ENCODE measurements around the gene SMIM36.
"Not testable (repeated sequence)": the region's sequence is repeated elsewhere in the genome, so short reads cannot be mapped to it uniquely, and the experiment has no call there.

Gene SMIM36

GRCh38 chr17:55501626-55502025 lies 9.6 kb downstream of the SMIM36 start:
- not testable (repeated sequence) for DNase-seq (ENCODE audit: low read depth in 2 of 2)

GRCh38 chr17:55500103-55500502 lies 11.1 kb downstream of the SMIM36 start:
- DNase-seq (ENCODE audit: low read depth in 2 of 2) = no peak

- no peak for DNase-seq (ENCODE audit: low read depth in 2 of 2)
These were observed 15.0 kb downstream of the SMIM36 start for GRCh38 chr17:55496094-55496881.

GRCh38 chr17:55495239-55495638 lies 16.0 kb downstream of the SMIM36 start:
- no peak for DNase-seq (ENCODE audit: low read depth in 2 of 2)

GRCh38 chr17:55492781-55493341 lies 18.4 kb downstream of the SMIM36 start:
- DNase-seq (ENCODE audit: low read depth in 2 of 2) = no peak

DNA sequence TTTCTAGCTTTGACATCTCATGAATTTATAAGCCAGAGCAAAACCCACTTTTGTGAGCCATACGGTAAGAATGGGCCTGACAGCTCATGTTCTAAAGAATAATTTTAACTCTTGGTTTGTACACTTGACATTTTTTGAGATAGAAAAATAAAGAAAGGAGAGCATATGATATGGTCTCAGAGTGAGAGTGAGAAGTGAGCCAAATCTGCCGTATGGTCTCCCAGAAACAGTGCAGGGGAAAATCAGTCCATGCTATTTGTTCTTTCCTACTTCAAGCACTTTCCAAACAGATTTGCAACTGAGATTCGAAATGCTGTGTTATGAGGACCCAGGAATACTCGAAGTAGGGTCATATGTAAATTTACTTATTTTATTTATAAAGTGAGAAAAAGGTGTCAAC lies 20.9 kb downstream of the SMIM36 start:
- DNase-seq (ENCODE audit: low read depth in 2 of 2) = no peak

GRCh38 chr17:55487695-55488432 lies 23.4 kb downstream of the SMIM36 start:
- no peak for DNase-seq (ENCODE audit: low read depth in 2 of 2)

- no peak for DNase-seq (ENCODE audit: low read depth in 2 of 2)
These were observed 26.7 kb downstream of the SMIM36 start for GRCh38 chr17:55484575-55484974.

DNA sequence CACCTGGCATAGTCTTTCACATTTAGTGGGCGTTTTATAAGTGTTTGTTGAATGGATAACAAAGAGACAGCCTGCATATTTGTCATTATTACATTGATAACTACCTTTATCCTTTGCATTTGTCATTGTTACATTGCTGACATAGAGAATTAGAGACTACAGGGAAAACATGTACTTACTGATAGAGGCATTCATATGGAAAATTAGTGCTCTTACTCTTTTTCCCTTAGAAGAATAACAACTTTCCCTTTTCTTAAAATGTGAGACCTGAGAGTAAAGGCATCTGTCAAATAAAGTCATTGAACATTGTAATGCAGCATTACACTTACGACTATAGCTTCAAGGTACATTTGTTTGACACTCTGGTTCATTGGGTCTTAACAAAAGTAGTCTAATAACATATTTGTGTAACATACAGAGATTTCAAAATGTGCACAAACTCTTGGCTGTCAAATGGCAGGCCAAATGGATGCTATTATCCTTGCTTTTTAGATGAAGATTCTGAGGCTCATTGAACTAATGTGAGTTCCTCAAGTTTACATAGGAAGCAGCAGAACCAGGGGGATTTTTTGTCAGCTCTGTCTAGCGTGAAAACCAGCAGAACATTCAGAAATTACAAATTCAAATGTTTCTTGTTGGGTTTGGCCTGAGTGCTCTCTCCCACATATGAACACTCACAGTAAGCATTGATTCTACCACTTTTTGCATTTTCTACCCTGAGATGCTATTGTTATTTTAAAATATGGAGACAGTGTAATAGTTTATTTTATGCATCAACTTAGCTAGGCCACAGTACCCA lies 28.5 kb downstream of the SMIM36 start:
- DNase-seq (ENCODE audit: low read depth in 2 of 2) = no peak

DNA sequence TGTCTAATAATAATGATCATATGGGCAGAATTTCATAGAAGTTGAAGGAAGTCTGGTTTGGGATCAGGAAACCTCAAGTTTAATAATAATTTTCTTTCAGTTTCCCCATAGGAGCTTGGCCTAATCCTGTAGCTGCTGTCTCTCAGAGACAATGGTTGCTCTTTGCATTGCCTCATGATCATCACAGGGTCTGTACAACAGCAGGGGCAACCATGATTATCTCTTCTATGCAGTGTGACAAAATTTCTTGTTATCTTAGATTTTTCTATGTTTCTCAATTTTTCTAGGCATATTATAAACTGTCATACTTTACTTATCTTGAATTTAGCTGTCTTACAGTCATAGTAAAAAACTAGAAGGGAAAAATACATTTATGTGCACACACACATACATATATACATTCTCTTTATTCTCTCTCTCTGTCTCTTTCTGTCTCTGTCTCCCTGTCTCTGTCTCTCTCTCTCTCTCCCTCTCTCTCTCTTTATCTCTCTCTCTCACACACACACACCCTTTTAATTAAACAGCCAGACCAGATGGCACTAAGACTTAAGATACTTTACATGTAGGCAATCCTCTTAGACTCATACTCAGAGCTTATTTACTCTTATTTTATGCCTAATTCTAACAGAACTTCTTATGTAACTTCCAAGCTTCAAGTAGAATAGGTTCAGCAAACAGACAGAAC lies 30.5 kb downstream of the SMIM36 start:
- DNase-seq (ENCODE audit: low read depth in 2 of 2) = no peak

GRCh38 chr17:55479903-55480302 lies 31.3 kb downstream of the SMIM36 start:
- DNase-seq (ENCODE audit: low read depth in 2 of 2) = no peak

DNA sequence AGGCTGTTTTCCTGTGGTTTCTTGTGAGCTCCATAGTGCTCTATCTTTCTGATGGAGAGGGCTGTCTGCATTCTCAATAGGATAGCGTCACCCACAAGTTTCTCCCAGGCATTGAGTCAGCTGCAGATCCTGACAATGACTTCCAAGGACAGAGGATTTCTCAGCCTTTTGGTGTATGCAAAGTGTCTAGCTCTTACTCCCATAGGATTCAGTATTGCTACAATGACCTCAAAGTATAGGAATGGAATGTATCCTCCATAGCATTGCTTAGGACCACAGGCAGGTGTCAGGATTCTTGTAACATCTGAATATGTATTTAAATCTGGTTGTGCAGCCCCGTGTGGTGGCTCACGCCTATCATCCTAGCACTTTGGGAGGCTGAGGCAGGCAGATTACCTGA lies 32.3 kb downstream of the SMIM36 start:
- DNase-seq (ENCODE audit: low read depth in 2 of 2) = no peak

- no peak for DNase-seq (ENCODE audit: low read depth in 2 of 2)
These were observed 44.6 kb downstream of the SMIM36 start for GRCh38 chr17:55466671-55467070.

GRCh38 chr17:55465771-55466170 lies 45.5 kb downstream of the SMIM36 start:
- DNase-seq (ENCODE audit: low read depth in 2 of 2) = not testable (repeated sequence)

DNA sequence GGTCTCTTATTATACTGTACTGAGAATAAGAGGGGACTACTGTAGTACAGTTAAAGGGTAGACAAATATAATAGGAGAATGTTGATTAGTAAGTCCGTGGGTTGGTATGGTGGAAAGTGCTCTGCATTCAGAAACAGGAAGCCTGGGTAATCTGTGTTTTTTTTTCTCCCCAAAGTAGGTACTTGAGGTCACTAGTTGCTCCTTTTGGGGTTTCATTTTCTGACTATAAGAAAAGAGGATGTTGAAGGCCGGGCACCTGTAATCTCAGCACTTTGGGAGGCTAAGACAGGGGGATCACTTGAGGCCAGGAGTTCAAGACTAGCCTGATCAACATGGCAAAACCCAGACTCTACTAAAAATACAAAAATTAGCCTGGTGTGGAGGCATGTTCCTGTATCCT lies 47.7 kb downstream of the SMIM36 start:
- no peak for DNase-seq (ENCODE audit: low read depth in 2 of 2)

DNA sequence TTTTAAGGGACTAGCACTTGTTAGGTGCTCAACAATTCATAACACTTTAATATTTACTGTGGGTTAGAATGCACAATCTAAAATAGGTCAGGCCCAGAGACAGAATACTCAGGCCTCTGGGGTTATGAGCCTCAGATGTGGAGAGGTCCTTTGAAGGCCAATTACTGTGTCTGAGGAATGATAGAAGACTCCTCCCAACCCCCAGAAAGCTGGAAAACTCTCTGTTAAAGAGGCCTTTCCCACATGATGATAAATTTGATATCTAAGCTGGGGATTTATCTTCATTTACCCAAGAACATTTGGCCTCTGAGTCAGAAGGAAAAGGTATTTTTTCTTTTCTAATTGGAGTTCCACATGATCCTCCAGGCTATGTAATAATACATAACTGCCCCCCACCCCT lies 48.5 kb downstream of the SMIM36 start:
- DNase-seq (ENCODE audit: low read depth in 2 of 2) = no peak

- no peak for DNase-seq (ENCODE audit: low read depth in 2 of 2)
These were observed 49.0 kb downstream of the SMIM36 start for GRCh38 chr17:55462234-55462633.

DNA sequence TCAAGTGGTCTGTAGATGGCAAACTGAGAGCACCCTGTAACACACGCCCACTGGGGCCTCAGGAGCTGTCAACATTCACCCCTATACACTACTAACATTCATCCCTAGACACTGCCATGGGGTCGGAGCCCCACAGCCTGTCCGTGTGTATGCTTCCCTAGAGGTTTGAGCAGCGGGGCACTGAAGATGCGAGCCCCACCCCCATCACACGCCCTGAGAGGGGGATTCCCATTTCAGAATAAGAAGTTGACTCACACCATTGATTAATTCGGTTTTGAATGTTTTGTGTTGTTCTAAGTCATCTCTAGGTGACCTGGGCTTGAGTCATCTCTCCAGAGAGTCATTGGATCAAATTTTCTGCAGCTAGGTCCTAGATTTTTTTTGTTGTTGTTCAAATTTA lies 52.3 kb downstream of the SMIM36 start:
- peak; percentile 33 to 56 for DNase-seq (ENCODE audit: low read depth in 2 of 2)

- no peak for DNase-seq (ENCODE audit: low read depth in 2 of 2)
These were observed 52.9 kb downstream of the SMIM36 start for GRCh38 chr17:55458287-55458900.

GRCh38 chr17:55456307-55457240 lies 54.7 kb downstream of the SMIM36 start:
- no peak for DNase-seq (ENCODE audit: low read depth in 2 of 2)
